Measurements from ENCODE around the gene ADAMTS12. TPM values are rescaled to one million over a fixed set of nuclear protein-coding genes. Genes with fewer than 3 reads are reported as not detected.
"Not testable (repeated sequence)": the region's sequence is repeated elsewhere in the genome, so short reads cannot be mapped to it uniquely, and the experiment has no call there.

ADAMTS12 gene
- total RNA-seq, 8 experiments from 2014 or later: 0.80 to 42.7 (median 4.0) TPM

DNA sequence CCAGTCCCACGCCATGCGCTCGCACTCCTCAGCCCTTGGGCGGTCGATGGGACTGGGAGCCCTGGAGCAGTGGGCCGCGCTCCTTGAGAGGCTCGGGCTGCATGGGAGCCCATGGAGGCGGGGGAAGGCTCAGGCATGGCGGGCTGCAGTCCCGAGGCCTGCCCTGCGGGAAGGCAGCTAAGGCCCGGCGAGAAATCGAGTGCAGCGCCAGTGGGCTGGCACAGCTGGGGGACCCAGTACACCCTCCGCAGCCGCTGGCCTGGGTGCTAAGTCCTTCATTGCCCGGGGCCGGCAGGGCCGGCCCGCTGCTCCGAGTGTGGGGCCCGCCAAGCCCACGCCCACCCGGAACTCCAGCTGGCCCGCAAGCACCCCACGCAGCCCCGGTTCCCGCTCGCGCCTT lies 376.4 kb downstream of the ADAMTS12 start:
- H3K27ac ChIP-seq; H3K4me1 ChIP-seq (replicated peaks in 1 of 2); in situ Hi-C loops (cut with MboI; ENCODE audit: low pct_unique_long_range_greater_than_20kb in 2 of 9, low sequenced_read_pairs in 9 of 9, unreplicated experiment in 9 of 9); ATAC-seq (replicated peaks in 6 of 8); H3K4me3 ChIP-seq: not testable (repeated sequence)
- WGBS, 10 experiments: 100% methylated on average over 1 to 2 of the region's 32 CpGs; no CpG with 5 or more reads in 8 of the 10 experiments

DNA sequence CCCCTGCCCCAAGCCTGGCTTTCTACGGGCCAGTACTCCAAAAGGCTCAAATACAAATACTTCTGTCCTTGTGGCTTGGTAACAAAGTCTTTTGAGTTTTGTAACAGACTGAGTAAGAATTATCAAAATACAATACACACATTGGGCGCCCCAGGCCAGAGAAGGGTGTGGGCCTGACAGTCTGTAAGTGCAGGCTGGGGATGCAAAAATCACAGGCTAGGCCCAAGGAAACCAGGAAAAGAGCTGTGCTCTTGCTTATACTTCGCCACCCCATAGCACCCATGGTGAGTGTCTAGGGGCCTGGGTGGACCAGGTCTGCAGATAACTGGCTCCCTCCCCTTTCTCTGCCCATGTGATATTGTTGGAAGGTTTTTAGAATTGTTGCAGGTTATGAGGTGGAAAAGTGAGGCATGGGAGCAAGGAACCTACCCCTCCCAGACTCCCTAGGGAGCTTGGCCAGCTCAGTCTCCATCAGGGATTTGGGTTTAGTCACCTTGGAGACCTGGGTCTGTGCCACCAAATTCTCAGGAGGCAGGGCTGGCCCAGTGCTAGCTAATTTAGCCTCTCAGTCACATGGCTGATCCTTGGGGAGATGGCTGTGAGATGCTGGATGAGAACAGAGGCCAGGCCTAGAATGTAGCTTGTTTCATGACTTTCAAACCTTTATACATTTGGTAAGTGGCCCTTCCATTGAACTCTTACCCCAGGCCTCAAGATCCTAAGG lies 378.2 kb downstream of the ADAMTS12 start:
- H3K4me1 ChIP-seq (replicated peaks in 1 of 2): peaks cover 0 to 2% of the 10 kb centered on the region in 2 donors
- 58 to 100% (median 96%) methylated on average over 1 to 3 of the region's 3 CpGs; no CpG with 5 or more reads in 3 of the 10 experiments for WGBS, 10 experiments
- in situ Hi-C loops (cut with MboI; ENCODE audit: low pct_unique_long_range_greater_than_20kb in 2 of 9, low sequenced_read_pairs in 9 of 9, unreplicated experiment in 9 of 9): no loop called here
- H3K4me3 ChIP-seq: no peak overlapping the region
- peak in 3 of 8 experiments; percentile 50 to 92 (median 92) for ATAC-seq (replicated peaks in 6 of 8)
- H3K27ac ChIP-seq: no peak overlapping the region

DNA sequence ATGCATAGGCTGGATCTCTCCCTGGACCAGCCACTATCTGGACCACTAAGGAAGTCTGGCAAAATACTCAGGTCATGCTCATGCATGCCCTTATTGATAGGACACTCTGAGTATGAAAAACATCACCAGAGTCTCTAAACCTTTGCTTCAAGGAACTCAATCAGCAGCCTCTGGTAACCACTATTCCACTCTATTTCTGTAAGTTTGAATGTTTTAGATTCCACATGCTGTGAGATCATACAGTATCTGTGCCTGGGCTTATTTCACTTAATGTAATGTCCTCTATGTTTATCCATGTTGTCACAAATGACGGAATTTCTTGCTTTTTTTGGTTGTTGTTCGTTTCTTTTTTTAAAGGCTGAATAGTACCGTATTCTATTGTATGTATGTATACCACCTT lies 382.8 kb downstream of the ADAMTS12 start:
- Histone ChIP-seq H3K4me1 (replicated peaks in 1 of 2) (no peaks in the 10 kb centered on the region), H3K4me3 (no peak overlapping the region), H3K27ac (no peak overlapping the region)
- in situ Hi-C loops (cut with MboI; ENCODE audit: low pct_unique_long_range_greater_than_20kb in 2 of 9, low sequenced_read_pairs in 9 of 9, unreplicated experiment in 9 of 9): no loop called here
- ATAC-seq (replicated peaks in 6 of 8): no peak
- WGBS, 10 experiments: 72 to 100% (median 97%) methylated on average over 1 to 3 of the region's 3 CpGs; no CpG with 5 or more reads in 2 of the 10 experiments

GRCh38 chr5:33507426-33507825 lies 384.4 kb downstream of the ADAMTS12 start:
- Histone ChIP-seq H3K4me3 (no peak overlapping the region), H3K27ac (no peak overlapping the region), H3K4me1 (replicated peaks in 1 of 2) (no peaks in the 10 kb centered on the region)
- in situ Hi-C loops (cut with MboI; ENCODE audit: low pct_unique_long_range_greater_than_20kb in 2 of 9, low sequenced_read_pairs in 9 of 9, unreplicated experiment in 9 of 9): no loop called here
- ATAC-seq (replicated peaks in 6 of 8): no peak
- WGBS, 10 experiments: 31 to 97% (median 81%) methylated on average over 1 to 4 of the region's 4 CpGs; no CpG with 5 or more reads in 2 of the 10 experiments

GRCh38 chr5:33504570-33504969 lies 387.2 kb downstream of the ADAMTS12 start:
- WGBS, 10 experiments: 21 to 100% (median 80%) methylated on average over 1 to 3 of the region's 3 CpGs
- Histone ChIP-seq H3K4me1 (replicated peaks in 1 of 2) (no peaks in the 10 kb centered on the region), H3K4me3 (no peak overlapping the region), H3K27ac (no peak overlapping the region)
- ATAC-seq (replicated peaks in 6 of 8): peak in 2 of 8 experiments; percentile 55 to 62
- in situ Hi-C loops (cut with MboI; ENCODE audit: low pct_unique_long_range_greater_than_20kb in 2 of 9, low sequenced_read_pairs in 9 of 9, unreplicated experiment in 9 of 9): no loop called here

DNA sequence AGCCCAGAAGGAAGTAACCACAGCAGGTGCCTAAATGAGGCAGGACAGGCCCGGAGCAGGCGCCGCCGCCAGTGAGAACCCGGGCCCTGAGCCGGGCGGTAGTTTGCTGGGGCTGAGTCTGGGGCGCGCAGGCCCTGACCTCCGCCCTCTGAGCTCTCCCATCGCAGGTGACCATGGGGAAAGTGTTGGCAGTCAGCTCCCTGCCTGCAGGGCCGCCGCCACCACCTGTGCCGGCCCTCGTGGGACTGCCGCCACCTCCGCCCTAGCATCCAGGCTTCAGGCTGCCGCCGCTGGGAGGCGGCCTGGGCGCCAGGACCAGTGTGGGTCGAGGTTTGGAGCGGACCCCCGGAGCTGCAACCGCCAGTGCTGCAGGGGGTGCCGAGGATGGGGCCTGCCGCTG lies 389.9 kb downstream of the ADAMTS12 start:
- in situ Hi-C loops (cut with MboI; ENCODE audit: low pct_unique_long_range_greater_than_20kb in 2 of 9, low sequenced_read_pairs in 9 of 9, unreplicated experiment in 9 of 9): no loop called here
- WGBS, 10 experiments: 89 to 97% (median 94%) methylated on average over 3 to 16 of the region's 27 CpGs; no CpG with 5 or more reads in 5 of the 10 experiments

DNA sequence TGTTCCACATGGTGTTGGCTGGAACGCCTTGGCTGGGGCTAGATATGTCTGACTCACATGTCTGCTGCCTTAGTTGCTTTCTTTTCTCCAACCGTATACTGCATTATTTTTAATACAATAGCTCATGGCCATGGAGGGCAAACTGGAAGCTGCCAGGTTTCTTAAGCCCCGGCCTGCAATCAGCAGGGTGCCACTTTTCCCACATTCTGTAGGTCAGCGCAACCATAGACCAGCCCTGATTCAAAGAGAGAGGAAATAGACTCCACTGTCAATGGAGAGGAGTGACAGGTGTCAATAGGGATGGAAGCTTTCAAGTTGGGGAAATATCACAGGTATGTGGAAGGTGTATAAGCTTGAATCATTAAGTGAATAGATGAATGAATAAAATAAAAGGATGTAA lies 390.5 kb downstream of the ADAMTS12 start:
- in situ Hi-C loops (cut with MboI; ENCODE audit: low pct_unique_long_range_greater_than_20kb in 2 of 9, low sequenced_read_pairs in 9 of 9, unreplicated experiment in 9 of 9): no loop called here
- H3K27ac ChIP-seq: no peak overlapping the region
- 50 to 100% (median 88%) methylated on average over 1 to 4 of the region's 4 CpGs; no CpG with 5 or more reads in 1 of the 10 experiments for WGBS, 10 experiments

More for the DNA sequence above, 389.9 kb downstream of the ADAMTS12 start:
- Histone ChIP-seq H3K4me3 (no peak overlapping the region), H3K4me1 (replicated peaks in 1 of 2) (no peaks in the 10 kb centered on the region), H3K27ac (no peak overlapping the region)
- ATAC-seq (replicated peaks in 6 of 8): no peak

GRCh38 chr5:33494466-33494865 lies 397.3 kb downstream of the ADAMTS12 start:
- H3K27ac ChIP-seq: no peak overlapping the region
- no peak overlapping the region for H3K4me3 ChIP-seq
- no peak for ATAC-seq (replicated peaks in 6 of 8)
- WGBS, 10 experiments: 0 to 100% (median 85%) methylated on average over 1 of the region's 1 CpG
- H3K4me1 ChIP-seq (replicated peaks in 1 of 2): no peaks in the 10 kb centered on the region
- in situ Hi-C loops (cut with MboI; ENCODE audit: low pct_unique_long_range_greater_than_20kb in 2 of 9, low sequenced_read_pairs in 9 of 9, unreplicated experiment in 9 of 9): loop anchor here in 1 of 9 experiments (25.0 kb wide), 1 partner anchor 443 kb away; the partner anchor contains the start of gene RXFP3

More for the DNA sequence above, 390.5 kb downstream of the ADAMTS12 start:
- ATAC-seq (replicated peaks in 6 of 8): no peak
- Histone ChIP-seq H3K4me1 (replicated peaks in 1 of 2) (no peaks in the 10 kb centered on the region), H3K4me3 (no peak overlapping the region)

GRCh38 chr5:33491941-33492340 lies 399.8 kb downstream of the ADAMTS12 start:
- H3K4me1 ChIP-seq (replicated peaks in 1 of 2): no peaks in the 10 kb centered on the region
- ATAC-seq (replicated peaks in 6 of 8): no peak
- in situ Hi-C loops (cut with MboI; ENCODE audit: low pct_unique_long_range_greater_than_20kb in 2 of 9, low sequenced_read_pairs in 9 of 9, unreplicated experiment in 9 of 9): loop anchor here in 1 of 9 experiments (25.0 kb wide), 1 partner anchor 445 kb away; the partner anchor contains the start of gene RXFP3
- H3K4me3 ChIP-seq: no peak overlapping the region
- no peak overlapping the region for H3K27ac ChIP-seq

DNA sequence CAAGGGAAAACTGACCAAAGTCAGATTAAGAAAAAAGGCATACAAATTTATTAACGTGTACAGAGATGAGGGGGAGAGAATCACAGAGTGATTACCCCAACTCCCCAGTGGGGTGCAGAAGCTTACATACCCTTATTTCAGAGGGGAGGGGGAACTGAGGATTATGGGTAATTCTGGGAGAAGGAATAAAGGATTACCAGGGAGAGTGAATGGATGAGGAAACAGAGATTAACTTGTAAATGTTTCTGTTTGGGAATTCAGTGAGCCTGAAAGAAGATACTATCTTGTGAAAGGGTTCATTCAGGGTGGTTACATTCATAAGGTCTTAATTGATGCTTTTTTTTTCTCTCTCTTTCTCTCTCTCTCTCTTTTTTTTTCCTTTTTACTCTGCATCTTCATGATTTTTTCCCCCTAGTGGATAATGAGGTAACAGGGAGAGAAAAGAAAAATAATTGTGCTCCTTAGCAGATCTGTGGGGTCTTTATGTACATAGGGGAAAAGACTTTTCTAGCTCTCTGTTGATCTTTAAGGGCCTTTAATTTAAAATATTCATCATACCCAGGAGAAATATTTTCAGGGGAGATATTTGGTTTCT lies 401.6 kb downstream of the ADAMTS12 start:
- 17 to 100% (median 79%) methylated on average over 1 of the region's 1 CpG; no CpG with 5 or more reads in 6 of the 10 experiments for WGBS, 10 experiments
- no peak for ATAC-seq (replicated peaks in 6 of 8)

GRCh38 chr5:33489481-33490067 lies 402.2 kb downstream of the ADAMTS12 start:
- H3K4me1 ChIP-seq (replicated peaks in 1 of 2): peaks cover 6 to 8% of the 10 kb centered on the region in 2 donors
- 73 to 100% (median 90%) methylated on average over 1 to 4 of the region's 6 CpGs; no CpG with 5 or more reads in 3 of the 10 experiments for WGBS, 10 experiments
- in situ Hi-C loops (cut with MboI; ENCODE audit: low pct_unique_long_range_greater_than_20kb in 2 of 9, low sequenced_read_pairs in 9 of 9, unreplicated experiment in 9 of 9): loop anchor here in 1 of 9 experiments (25.0 kb wide), 1 partner anchor 448 kb away; the partner anchor contains the start of gene RXFP3

More for the DNA sequence above, 401.6 kb downstream of the ADAMTS12 start:
- peaks cover 0 to 2% of the 10 kb centered on the region in 2 donors for H3K4me1 ChIP-seq (replicated peaks in 1 of 2)
- in situ Hi-C loops (cut with MboI; ENCODE audit: low pct_unique_long_range_greater_than_20kb in 2 of 9, low sequenced_read_pairs in 9 of 9, unreplicated experiment in 9 of 9): loop anchor here in 1 of 9 experiments (25.0 kb wide), 1 partner anchor 447 kb away; the partner anchor contains the start of gene RXFP3
- H3K4me3 ChIP-seq: no peak overlapping the region
- no peak overlapping the region for H3K27ac ChIP-seq

DNA sequence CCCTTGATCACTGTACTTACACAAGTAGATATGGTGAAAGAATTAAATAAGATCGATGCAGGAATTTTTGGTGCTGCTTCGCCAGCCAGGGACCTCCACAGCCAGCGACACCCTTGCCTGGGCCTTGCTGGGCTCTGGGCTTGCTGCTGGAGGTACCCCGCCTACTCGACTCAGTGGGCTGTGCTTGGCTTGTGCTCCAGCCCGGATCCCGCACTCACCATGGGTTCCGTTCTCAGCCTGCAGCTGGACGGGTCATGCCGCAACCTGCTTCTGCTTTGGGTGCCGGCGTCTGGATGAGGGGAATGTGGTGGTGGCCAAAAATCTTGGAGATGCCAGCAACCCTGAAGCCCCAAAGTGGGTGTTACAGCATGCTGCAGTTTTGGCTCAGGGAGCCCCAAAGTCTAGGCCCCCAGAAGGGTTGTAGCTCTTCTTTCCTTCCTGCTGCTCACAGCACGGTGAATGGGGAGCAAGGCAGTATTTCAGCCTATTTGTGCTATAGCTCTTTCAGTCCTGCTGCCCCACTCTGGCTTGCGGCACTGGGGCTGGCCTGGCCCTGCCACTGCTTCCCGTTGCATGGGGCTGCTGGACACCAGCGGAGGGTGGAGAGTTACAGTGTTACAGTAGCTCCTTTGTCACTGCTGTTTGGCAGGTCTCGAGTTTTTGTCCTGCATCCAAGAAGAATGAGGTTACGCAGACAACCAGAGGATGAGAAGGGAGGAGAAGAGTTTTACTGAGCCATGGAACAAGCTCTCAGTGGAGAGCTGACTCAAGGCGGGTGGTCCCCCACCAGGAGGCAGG lies 403.0 kb downstream of the ADAMTS12 start:
- ATAC-seq (replicated peaks in 6 of 8): no peak
- in situ Hi-C loops (cut with MboI; ENCODE audit: low pct_unique_long_range_greater_than_20kb in 2 of 9, low sequenced_read_pairs in 9 of 9, unreplicated experiment in 9 of 9): loop anchor here in 1 of 9 experiments (25.0 kb wide), 1 partner anchor 449 kb away; the partner anchor contains the start of gene RXFP3
- WGBS, 10 experiments: 40 to 100% (median 100%) methylated on average over 1 to 13 of the region's 19 CpGs; no CpG with 5 or more reads in 1 of the 10 experiments
- Histone ChIP-seq H3K4me1 (replicated peaks in 1 of 2) (peaks cover 8 to 9% of the 10 kb centered on the region in 2 donors), H3K4me3 (no peak overlapping the region), H3K27ac (no peak overlapping the region)

More at GRCh38 chr5:33489481-33490067, 402.2 kb downstream of the ADAMTS12 start:
- no peak for ATAC-seq (replicated peaks in 6 of 8)
- H3K27ac ChIP-seq: no peak overlapping the region
- no peak overlapping the region for H3K4me3 ChIP-seq

Data from motor neuron (in vitro differentiated cells).